Activated T-helper 9 cell treated with anti-CD3 and anti-CD28 coated beads, Interleukin-2, amount 50 U/mL, for 16 hours (primary cell): Measurements from ENCODE around the gene DNAL4.

Experiments
- DNase-seq: peaks from one replicate; pipeline ENCODE4 v3.0.0-alpha.2; 2020; ENCODE audit warnings: low read depth

Gene DNAL4

DNA sequence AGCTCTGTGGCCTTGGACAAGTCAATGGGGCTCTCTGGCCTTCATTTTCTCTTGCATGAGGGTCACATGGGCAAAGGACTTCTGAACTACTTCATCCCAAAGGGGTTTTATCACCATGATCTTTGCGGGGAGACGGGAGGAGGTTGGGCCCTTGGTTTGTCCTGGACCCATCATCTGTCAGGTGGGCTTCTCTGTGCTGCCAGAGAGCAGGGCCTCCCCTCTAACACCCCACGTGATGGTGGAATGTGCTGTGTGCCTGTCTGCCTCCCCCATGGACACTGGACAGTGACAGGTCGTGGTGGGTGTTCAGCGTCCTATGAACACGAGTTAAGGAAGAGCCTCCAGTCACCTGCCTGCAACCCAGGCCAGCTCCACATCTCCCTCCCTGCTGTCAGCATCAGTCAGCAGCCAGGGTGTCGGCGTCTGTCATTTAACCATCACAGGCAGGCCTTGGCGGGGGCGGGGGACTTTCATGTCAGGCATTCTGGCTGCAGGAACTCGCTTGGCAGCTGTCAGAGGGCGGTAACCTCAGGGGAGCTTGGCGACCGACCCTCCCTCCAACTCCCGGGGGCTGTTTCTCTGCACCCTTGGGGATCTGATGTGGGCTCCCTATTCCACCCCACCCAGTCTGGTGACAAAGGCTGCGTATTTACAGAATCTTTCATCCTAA, 35.5 kb downstream of the DNAL4 start:
- DNase-seq, result peak; percentile 64

DNA sequence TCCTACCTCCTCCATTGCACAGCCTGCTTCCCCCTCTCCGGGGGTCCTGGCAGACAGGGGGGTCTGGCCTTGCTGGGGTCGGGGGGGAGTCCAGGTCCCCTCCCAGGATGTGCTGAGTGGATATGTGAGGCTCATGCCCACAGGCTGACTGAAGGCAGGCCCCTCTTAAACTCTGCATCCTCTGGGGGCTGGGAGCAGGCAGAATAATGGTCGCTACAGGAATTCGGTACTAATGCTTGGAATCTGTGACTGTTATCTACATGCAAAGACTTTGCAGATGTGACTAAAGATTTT, 36.5 kb downstream of the DNAL4 start:
- no peak for DNase-seq

DNA sequence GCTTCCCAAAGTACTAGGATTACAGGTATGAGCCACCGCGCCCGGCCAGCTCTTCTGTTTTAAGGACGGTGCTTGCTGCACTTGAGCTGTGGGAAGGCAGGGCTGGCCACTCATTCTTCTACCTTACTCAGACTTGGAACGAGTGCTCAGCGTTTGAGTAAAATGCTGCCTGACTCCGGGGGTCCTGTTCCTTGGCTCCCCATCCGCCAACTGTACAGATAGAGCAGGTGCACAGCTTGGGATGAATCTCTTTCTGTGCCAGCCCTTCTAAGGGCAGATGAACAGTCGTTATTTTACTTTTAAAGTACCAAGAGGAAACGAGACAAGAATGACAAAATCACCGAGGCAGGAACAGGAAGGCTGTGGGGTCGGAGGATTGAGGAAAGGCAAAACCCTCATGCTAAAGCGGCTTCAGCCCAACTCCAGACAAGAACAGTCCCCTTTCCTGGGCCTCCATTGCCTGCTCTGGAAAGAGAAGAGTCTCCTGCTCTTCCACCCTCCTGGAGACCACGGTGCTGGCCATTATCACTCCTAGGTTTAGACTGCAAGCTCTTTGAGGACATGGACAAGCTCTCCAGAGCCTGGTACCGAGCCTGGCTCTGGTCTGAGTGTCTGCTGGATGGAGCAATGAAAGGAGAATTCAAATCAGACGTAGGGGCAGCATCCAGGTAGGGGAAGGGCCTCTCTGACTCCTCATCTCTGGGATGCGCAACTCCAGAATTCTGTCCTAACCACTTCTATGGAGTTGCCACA, 37.1 kb downstream of the DNAL4 start:
- no peak for DNase-seq

DNA sequence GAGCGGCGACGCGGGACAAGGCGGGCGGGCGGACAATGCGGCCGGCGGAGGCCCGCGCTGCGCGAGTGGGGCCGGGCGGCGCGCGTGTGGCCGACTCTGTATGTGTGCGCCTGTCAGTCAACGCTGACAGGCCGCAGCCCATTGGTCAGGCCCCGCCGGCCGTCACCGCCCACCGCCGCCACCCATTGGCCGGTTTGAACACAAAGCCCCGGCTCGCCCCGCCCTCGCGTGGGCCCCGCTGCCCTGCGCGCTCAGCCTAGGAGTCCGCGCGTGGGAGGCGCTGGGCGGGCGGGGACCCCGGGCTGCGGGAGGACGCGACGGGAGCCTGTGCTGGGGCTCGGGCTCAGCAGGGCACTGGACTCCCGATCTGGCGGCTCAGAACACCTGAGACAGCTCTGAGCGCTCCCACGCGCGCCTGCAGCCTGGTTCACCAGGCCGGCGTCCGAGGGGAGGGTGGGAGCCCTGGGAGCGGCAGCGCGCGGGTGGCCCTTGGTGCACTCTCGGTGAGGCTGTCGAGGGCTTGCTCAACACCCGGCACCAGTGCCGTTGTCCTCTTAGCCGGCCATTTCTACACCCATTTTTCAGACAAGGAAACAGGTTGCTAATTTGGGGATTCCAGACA, 37.9 kb downstream of the DNAL4 start, which contains the start of gene SUN2:
Gene SUN2 (minus strand): TSS at position 88 of the 622 bp plus-strand sequence. CDS start 3,370 bp downstream, outside the sequence.
- DNase-seq, result peak; percentile 93

DNA sequence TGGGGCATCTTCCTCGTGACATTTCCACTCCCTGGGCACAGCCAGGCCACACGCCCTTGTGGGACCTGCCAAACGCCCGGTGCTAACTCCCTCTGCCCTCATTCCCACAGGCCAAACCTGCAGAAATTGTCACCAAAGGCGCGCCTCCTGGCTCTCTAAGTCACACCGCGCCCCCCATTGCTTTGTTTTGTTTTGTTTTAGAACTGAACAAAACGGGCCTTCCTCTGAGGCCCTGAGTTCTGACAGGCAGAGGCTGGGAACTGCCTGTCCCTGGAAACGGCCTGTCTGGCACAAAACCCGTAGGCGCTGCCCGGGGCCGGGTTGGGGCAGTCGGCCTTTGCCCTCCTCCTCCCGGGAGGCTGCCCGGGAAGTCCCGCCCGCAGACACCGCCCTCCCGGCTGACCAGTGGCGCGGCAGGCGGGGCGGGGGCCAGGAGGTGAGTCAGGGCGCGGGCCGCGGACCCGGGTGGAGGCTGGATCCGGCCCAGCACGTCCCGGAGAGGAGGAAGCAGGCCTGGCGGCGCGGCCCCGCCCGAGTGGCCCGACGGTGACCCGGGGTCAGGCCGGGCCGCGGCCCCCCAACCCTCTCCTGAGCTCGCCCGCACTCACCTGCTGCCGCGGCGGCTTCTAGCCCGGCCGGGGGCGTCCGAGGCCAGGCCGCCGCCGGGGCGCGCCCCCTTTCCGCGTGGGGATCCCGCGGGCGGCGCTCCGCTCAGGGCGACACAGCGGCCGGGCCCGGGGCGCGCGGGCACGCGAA, 38.6 kb downstream of the DNAL4 start:
- DNase-seq, result peak; percentile 41

DNA sequence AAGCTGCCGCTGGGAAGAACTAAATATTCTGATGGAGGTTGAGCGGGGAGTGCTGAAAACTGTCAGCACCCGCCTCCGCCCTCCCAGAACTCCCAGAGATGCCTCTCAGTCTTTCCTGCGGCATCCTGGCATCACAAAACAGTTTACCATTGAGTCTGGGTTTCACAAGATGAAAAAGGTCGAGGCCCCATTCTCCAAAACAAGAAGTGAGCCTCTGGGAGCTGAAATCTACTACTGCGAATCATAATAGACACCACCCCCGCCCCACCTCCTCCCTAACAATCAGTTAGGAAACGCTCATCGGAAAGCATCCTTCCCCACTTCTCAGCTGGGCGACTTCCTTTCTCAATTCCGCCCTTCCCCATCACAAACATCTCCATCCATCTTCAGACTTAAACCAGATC, 39.2 kb downstream of the DNAL4 start:
- no peak for DNase-seq

DNA sequence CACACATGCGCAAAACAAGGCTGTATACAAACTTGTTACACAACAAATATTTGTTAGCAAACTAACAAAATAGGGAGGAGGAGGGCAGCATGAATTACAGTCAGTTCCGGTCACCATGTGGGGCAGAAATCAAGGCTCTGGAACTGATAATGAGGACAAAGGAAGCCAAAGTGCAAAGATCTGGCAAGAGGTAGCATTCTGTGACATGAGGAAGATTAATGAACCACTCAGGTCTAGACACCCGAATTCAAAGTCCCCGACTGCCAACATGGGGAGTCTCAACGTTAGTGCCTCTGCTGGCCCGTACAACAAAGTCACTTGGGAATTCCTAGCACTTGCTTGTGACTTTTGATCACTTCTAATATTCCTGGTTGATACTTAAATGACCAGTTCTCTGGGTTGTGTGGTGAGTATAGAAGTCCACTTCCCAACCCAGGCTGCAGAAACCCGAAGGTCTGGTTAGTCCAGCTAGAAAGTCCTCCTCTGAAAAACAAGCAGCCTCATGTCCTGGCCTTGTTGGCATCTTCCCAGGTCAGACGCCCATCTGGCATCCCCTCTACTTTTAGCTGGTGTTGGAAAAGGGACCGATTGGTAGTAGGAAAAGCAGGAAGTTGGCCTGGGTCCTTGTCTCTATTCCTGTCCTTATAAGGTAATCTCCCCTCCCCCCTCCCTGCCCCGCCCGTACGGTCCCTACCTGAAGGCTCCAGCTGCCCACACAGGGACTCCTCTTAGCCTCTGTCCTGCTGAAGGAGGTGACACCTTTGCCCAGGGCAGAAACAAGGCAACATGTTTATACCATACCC, 39.8 kb downstream of the DNAL4 start:
- no peak for DNase-seq

DNA sequence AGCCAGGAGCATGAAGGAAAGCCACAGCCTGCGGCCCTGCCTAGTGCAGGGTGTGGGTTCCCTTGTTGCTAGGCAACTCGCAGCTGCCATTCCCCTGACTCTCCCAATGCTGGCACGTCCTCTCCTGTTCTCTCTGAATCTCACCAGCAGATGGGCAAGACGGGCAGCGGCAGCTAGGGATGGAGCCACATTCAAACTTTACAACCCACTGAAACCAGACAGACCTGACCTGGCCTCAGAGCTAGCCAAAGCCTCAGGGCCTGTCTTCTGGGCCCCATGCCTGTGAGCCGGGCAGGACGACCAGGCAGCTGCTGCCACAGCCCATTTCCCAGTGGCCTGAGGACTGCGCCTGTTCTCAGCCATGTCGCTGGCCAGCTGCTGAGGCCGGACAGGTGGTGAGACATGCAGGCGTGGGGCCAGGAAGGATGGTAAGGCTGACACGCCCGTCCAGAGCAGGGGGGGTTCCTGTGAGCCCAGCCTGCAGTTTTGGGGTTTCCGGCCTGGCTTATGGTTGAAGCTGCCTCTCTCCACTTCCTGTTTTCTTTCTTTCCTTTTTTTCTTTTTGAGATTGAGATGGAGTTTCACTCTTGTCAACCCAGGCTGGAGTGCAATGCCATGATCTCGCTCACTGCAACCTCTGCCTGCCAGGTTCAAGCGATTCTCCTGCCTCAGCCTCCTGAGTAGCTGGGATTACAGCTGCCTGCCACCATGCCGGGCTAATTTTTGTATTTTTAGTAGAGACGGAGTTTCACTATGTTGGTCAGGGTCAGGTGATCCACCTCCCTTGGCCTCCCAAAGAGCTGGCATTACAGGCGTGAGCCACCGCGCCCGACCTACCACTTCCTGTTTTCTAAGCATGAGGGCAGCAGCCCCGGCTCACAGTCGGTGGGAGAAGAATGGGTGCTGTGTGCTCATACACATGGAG, 42.3 kb downstream of the DNAL4 start:
- DNase-seq, result peak; percentile 50

DNA sequence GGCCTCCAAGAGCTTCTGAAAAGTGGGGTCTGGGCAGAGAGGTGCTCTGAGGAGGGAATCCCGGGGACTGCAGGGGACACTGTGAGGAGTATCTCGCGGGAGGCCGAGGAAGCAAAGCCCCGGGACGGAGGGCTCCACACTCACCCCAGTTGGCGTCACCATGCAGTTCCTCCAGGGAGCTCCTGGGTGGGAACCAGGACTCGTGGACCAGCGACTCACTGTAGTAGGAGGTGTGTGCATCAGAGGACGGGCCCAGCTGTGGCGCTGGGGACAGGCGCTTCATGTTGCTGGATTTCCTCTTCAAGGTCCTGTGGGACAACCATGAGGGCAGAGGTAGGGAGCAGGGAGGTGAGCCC, 42.9 kb downstream of the DNAL4 start:
- DNase-seq, result no peak

DNA sequence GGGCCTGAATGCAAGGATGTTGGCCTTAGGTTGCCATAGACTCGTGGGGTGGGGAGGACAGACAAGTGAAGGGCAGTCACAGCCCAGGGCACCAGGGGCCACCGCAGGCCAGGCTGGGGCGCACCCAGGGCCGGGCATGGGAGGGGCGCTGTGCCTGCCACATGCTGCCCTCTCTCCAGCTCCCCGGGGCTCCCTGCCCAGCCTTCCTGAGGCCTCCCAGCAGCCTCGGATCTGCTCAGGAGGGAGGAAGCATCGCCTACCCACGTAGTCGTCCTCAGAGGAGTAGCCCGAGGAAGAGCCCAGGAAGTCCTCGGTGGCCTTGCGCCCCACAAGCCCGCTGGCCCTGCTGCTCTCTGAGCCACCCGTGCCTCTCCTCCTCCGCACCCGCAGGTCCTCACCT, 43.3 kb downstream of the DNAL4 start:
- DNase-seq, result no peak

DNA sequence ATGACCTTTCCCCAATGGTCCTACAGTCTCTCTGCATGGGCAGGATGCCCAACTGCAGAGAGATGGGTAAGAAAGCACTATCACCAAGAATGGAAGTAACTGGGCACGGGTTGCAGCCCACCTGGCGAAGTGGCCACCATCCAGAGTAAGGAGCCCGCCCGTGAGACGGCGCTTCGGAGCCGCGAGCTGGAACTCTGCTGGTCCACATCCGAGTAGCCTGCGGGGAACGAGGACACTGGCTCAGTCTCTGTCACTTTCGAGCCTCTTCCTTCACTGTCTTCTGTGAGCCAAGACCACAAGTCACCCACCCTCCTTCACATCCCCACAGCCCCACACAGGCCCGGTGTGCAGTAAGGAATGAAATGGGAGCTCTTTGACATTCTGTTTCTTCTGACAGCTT, 43.8 kb downstream of the DNAL4 start:
- DNase-seq, result no peak

DNA sequence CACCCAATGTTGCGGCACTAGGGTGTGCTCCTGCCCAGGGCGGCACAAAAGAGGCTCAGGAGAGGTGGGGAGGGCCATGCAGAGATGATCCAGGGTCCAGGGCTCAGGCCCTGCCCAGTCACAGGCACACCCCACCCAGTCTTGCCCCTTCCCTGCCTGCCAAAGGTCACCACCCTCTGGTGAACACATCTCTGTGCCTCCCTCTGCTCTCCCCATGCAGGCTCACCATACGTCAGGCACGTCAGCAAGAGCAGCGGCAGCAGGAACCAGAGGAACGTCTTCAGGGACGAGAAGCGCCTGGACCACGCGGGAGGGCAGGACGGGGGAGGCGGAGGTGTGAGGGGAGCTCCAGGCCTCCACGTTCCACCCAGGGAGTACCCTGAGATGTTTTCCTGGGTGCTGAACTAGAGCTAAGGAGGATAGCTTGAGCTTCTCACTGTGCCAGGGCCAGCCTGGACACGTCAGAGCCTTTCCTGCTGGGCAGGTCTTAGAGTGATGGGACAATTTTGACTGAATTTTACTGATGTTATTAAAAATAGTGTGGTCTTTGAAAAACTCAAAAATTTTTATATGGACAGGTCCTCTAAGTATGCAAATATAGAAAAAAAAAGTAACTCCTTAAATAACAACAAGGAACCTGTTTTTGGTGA, 45.3 kb downstream of the DNAL4 start:
- DNase-seq, result no peak

DNA sequence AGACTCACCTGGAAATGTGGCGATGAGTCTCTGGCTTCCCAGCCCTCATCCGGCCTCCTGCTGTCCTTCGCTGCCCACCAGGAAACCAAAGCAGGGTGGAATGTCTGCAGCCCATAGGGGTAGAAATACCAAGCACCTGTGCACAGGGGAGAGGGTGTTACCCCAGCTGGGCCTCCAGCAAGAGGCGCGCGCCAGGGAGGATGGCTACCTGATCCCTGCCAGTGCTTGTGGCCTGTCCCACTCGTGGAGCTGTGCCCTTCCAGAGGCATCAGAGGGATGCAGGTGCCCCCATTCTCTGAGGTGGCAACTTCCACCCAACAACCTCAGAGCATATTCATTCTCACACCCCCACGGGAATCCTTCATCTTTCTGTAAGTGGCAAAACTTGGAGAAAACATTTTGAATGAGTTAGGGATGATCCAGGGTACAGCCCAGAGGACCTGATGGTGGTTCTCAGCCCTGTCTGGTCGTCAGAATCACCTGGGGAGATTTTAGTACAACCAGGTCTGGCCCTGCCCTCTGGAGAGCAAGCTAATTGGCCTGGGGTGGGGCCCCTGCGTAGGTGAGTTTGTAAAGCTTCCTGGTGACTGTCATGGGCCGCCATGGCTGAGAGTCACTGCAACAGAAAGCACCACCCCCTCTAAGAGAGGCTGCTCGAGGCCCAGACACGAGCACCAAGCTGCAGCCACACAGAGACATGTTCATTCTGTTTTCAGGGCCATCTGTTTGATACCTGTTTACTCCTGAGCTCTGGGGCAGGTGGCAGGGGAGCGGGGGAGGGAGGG, 48.1 kb downstream of the DNAL4 start:
- no peak for DNase-seq

DNA sequence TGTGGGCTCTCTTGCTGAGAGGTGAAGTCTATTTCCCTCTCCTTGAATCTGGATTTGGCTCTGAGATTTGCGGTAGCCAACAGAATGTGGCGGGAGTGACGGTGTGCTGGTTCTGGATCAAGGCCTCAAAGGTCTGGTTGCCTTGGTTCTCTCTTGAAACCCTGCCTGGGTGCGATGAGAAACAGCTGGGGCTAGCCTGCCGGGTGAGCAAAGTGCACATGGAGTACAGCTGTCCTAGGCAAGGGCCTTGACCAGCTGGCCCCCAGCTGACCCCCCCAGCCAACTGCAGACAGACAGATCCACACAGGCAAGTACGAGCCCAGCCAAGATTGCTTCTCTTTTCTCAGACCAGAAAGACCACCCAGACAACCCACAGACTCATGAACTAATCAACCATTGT, 49.0 kb downstream of the DNAL4 start:
- DNase-seq, result no peak

DNA sequence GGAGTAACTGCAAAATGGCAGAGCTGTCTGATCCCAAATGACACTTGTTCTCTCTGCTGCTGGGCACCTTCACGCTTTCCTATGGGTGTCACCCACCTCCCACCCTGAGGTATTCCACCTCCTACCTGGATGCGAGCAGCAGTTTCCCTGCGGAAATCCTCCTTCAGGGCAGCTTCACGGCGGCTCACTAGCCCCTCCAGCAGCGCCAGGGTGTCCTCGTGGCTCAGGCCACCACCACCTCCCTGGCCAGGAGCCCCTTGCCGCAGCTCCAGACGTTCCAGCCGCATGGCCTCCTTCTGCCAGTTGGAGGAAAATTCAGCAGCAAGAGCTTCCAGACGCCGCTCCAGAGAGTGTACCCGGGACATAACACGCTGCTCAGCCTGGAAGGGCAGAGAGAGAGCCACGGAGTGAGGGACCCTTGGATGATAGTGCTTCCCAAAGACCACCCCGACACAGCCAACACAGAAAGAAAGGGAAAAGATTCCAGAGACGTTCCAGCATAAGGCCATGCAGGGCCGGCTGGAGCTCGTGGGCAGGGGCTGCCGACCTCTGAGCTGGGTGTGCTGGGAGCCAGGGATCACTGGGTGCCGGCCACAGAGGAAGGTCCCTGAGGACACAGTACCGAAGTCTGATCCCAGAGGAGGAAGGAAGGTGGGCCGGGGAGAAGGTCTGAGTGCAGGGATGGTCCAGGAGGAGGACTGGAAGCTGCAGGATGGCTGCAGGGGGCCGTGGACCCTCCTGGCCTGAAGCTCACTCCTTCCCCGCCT, 51.6 kb downstream of the DNAL4 start:
- no peak for DNase-seq

DNA sequence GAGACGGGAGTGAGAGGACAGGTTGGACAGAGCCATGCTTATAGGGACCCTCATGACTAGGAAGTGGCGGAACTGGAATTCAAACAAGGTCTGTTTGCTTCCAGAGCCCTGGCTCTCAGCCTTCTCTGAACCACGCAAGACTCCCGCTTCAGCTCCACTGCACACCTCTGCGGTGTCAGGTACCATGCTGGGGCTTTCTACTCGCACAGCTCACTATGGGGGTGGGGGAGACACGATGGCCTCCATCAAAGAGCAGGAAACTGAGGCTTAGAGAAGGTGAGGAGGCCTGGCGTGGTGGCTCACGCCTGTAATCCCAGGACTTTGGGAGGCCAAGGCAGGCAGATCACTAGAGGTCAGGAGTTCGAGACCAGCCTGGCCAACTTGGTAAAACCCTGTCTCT, 52.4 kb downstream of the DNAL4 start:
- no peak for DNase-seq

DNA sequence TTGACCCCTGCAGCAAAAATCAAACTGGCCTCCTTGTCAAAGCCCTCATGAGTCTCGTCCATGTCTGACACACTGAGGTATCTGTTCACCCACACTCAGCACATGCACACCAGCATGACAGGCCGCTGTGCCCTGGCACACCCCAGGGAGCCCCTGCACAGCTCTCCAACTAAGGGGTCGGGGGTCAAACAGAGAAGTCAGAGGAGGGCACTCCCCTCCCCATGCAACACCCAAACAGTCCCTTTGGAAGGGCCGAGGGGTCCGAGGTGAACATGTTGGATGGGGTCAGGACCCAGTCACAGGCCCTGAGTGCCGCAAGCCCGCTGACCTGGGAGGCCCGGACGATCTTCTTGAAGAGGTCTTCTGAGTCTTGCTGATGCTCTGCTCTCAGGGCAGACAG, 52.8 kb downstream of the DNAL4 start:
- DNase-seq, result no peak

DNA sequence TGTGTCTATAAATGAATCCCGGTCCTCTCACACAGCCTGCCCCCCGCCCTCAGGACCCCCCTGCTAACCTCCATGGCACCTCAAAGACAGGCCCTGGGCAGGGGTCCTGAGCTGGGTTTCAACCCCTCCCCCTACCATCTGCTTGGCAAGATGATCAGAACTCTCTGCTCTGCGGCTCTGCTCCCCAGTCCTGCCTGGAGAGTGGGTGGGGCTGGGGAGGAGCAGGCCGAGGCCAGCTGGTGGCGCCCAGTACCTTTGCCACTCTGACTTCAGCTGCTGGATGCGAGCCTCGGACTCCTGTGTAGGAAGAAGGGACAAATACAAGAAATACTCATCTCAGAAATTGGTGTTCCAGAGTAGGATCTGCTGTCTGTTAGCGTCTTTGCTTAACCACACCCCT, 53.2 kb downstream of the DNAL4 start:
- DNase-seq, result no peak
